IgD-negative memory B cell (primary cell): ENCODE data around the gene SMARCC1. TPM values are rescaled to one million over a fixed set of nuclear protein-coding genes. Genes with fewer than 3 reads are reported as not detected.
A peak's percentile ranks its signal among the peaks of the same experiment; 100 is the strongest.

Source experiments
- H3K27ac Mint-ChIP-seq, 3 donors: one replicate each; pipeline ENCODE4 v1.8.0; 2020 to 2022; ENCODE audit warnings: mild to moderate bottlenecking in 3 of 3, mixed read lengths in 3 of 3, moderate library complexity in 1 of 3
- H3K27me3 Mint-ChIP-seq: one replicate; pipeline ENCODE4 v1.8.0; 2021; ENCODE audit warnings: mixed read lengths
- H3K36me3 Mint-ChIP-seq: one replicate; pipeline ENCODE4 v1.8.0; 2020; ENCODE audit warnings: mild to moderate bottlenecking, mixed read lengths
- H3K4me1 Mint-ChIP-seq, 3 donors: one replicate each; pipeline ENCODE4 v1.8.0; 2020 to 2022; ENCODE audit warnings: mixed read lengths in 3 of 3, mild to moderate bottlenecking in 1 of 3
- H3K4me3 Mint-ChIP-seq, 4 donors: one replicate each; pipeline ENCODE4 v1.8.0; 2020 to 2022; ENCODE audit warnings: mild to moderate bottlenecking in 4 of 4, mixed read lengths in 4 of 4, moderate library complexity in 3 of 4
- H3K9me3 Mint-ChIP-seq, 3 donors: one replicate each; pipeline ENCODE4 v1.8.0; 2020 to 2021; ENCODE audit warnings: mixed read lengths in 3 of 3, mild to moderate bottlenecking in 1 of 3
- polyA plus RNA-seq: library from polyadenylated mRNA; unstranded; fragments of 300-500 nt; fragmentation: Illumina TruSeq; gene quantifications from one replicate; pipeline ENCODE4 v1.2.3, GENCODE V29; 2021

The SMARCC1 gene
- polyA plus RNA-seq, 1 donor from 2014 or later, result 106 TPM

GRCh38 chr3:47586746-47587145, 194.9 kb downstream of the SMARCC1 start:
- peaks cover 10% of the 10 kb centered on the region for H3K36me3 Mint-ChIP-seq
- H3K4me3 Mint-ChIP-seq, result no peak overlapping the region
- H3K9me3 Mint-ChIP-seq, result no peaks in the 10 kb centered on the region
- no peaks in the 10 kb centered on the region for H3K27me3 Mint-ChIP-seq
- H3K27ac Mint-ChIP-seq, result no peak overlapping the region
- no peaks in the 10 kb centered on the region for H3K4me1 Mint-ChIP-seq

- H3K4me3 Mint-ChIP-seq, result no peak overlapping the region
- peaks cover 6% of the 10 kb centered on the region for H3K36me3 Mint-ChIP-seq
- H3K27me3 Mint-ChIP-seq, result peaks cover 12% of the 10 kb centered on the region
- peaks cover 0 to 5% (median 2%) of the 10 kb centered on the region in 3 donors for H3K4me1 Mint-ChIP-seq
- H3K9me3 Mint-ChIP-seq, result no peaks in the 10 kb centered on the region
- peak overlapping the region in 1 of 3 donors; percentile 53 for H3K27ac Mint-ChIP-seq
Observed at GRCh38 chr3:47583320-47584075, 198.2 kb downstream of the SMARCC1 start.

GRCh38 chr3:47581835-47582234, 199.9 kb downstream of the SMARCC1 start:
- H3K9me3 Mint-ChIP-seq, result no peaks in the 10 kb centered on the region
- H3K27ac Mint-ChIP-seq, result peak overlapping the region in 1 of 3 donors; percentile 29
- H3K4me3 Mint-ChIP-seq, result peak overlapping the region in 1 of 4 donors; percentile 50
- H3K36me3 Mint-ChIP-seq, result peaks cover 6% of the 10 kb centered on the region
- peaks cover 15% of the 10 kb centered on the region for H3K27me3 Mint-ChIP-seq
- peaks cover 0 to 5% (median 2%) of the 10 kb centered on the region in 3 donors for H3K4me1 Mint-ChIP-seq

- Mint-ChIP-seq H3K27ac (peak overlapping the region in 1 of 3 donors; percentile 15), H3K36me3 (peaks cover 6% of the 10 kb centered on the region), H3K9me3 (no peaks in the 10 kb centered on the region), H3K4me1 (peaks cover 0 to 5% (median 2%) of the 10 kb centered on the region in 3 donors), H3K27me3 (peaks cover 18% of the 10 kb centered on the region), H3K4me3 (peak overlapping the region in 1 of 4 donors; percentile 50)
Observed at GRCh38 chr3:47581422-47581821, 200.3 kb downstream of the SMARCC1 start.

GRCh38 chr3:47580481-47580880, 201.2 kb downstream of the SMARCC1 start:
- Mint-ChIP-seq H3K9me3 (no peaks in the 10 kb centered on the region), H3K4me3 (peak overlapping the region in 2 of 4 donors; percentile 63 to 75), H3K27ac (peak overlapping the region in 1 of 3 donors; percentile 36), H3K27me3 (peaks cover 19% of the 10 kb centered on the region), H3K4me1 (peaks cover 0 to 5% (median 3%) of the 10 kb centered on the region in 3 donors), H3K36me3 (peaks cover 2% of the 10 kb centered on the region)

GRCh38 chr3:47579875-47580274, 201.8 kb downstream of the SMARCC1 start:
- Mint-ChIP-seq H3K4me1 (peaks cover 0 to 5% (median 3%) of the 10 kb centered on the region in 3 donors), H3K4me3 (peak overlapping the region; percentile 29 to 77 (median 64)), H3K36me3 (peaks cover 1% of the 10 kb centered on the region), H3K27me3 (peaks cover 21% of the 10 kb centered on the region), H3K27ac (peak overlapping the region in 2 of 3 donors; percentile 6 to 36), H3K9me3 (no peaks in the 10 kb centered on the region)

GRCh38 chr3:47578691-47579632, 202.7 kb downstream of the SMARCC1 start, which contains the start of gene CSPG5:
Gene CSPG5 (minus strand): TSS chr3:47578865. CDS start chr3:47578693, 172 bp downstream.
- peak within 1 kb of the TSS in 2 of 3 donors; percentile 6 to 36 for H3K27ac Mint-ChIP-seq
- no peaks in the 10 kb centered on the region for H3K9me3 Mint-ChIP-seq
- peaks cover 21% of the 10 kb centered on the region for H3K27me3 Mint-ChIP-seq
- peaks cover 1% of the 10 kb centered on the region for H3K36me3 Mint-ChIP-seq
- H3K4me1 Mint-ChIP-seq, result peaks cover 0 to 5% (median 3%) of the 10 kb centered on the region in 3 donors
- H3K4me3 Mint-ChIP-seq, result peak within 1 kb of the TSS; percentile 70 to 87 (median 80)

GRCh38 chr3:47578119-47578632, 203.5 kb downstream of the SMARCC1 start:
- H3K27me3 Mint-ChIP-seq, result peaks cover 24% of the 10 kb centered on the region

GRCh38 chr3:47577583-47578118, 204.0 kb downstream of the SMARCC1 start:
- peaks cover 0 to 5% (median 3%) of the 10 kb centered on the region in 3 donors for H3K4me1 Mint-ChIP-seq
- H3K27me3 Mint-ChIP-seq, result peaks cover 29% of the 10 kb centered on the region
- H3K36me3 Mint-ChIP-seq, result peaks cover 1% of the 10 kb centered on the region
- no peaks in the 10 kb centered on the region for H3K9me3 Mint-ChIP-seq
- peak overlapping the region in 3 of 4 donors; percentile 70 to 87 (median 84) for H3K4me3 Mint-ChIP-seq
- H3K27ac Mint-ChIP-seq, result no peak overlapping the region

More at GRCh38 chr3:47578119-47578632, 203.5 kb downstream of the SMARCC1 start:
- Mint-ChIP-seq H3K36me3 (peaks cover 1% of the 10 kb centered on the region), H3K4me1 (peaks cover 0 to 5% (median 3%) of the 10 kb centered on the region in 3 donors), H3K9me3 (no peaks in the 10 kb centered on the region), H3K27ac (no peak overlapping the region), H3K4me3 (peak overlapping the region in 3 of 4 donors; percentile 70 to 87 (median 84))

- peaks cover 21% of the 10 kb centered on the region for H3K27me3 Mint-ChIP-seq
- H3K27ac Mint-ChIP-seq, result no peak overlapping the region
- H3K9me3 Mint-ChIP-seq, result no peaks in the 10 kb centered on the region
- peak overlapping the region in 1 of 4 donors; percentile 34 for H3K4me3 Mint-ChIP-seq
- H3K36me3 Mint-ChIP-seq, result no peaks in the 10 kb centered on the region
- H3K4me1 Mint-ChIP-seq, result peaks cover 0 to 1% (median 0%) of the 10 kb centered on the region in 3 donors
Observed at GRCh38 chr3:47573190-47574172, 208.2 kb downstream of the SMARCC1 start.

- Mint-ChIP-seq H3K36me3 (no peaks in the 10 kb centered on the region), H3K27ac (no peak overlapping the region), H3K4me3 (peak overlapping the region in 1 of 4 donors; percentile 71), H3K4me1 (peaks cover 0 to 3% (median 1%) of the 10 kb centered on the region in 3 donors), H3K9me3 (peaks cover 0 to under 1% (median 0%) of the 10 kb centered on the region in 3 donors), H3K27me3 (peaks cover 17% of the 10 kb centered on the region)
Observed at GRCh38 chr3:47571391-47572175, 210.1 kb downstream of the SMARCC1 start.

GRCh38 chr3:47568901-47569300, 212.8 kb downstream of the SMARCC1 start:
- Mint-ChIP-seq H3K36me3 (no peaks in the 10 kb centered on the region), H3K4me1 (peaks cover 0 to 3% (median 0%) of the 10 kb centered on the region in 3 donors), H3K27me3 (peaks cover 13% of the 10 kb centered on the region), H3K9me3 (peaks cover 0 to 2% (median 0%) of the 10 kb centered on the region in 3 donors), H3K4me3 (no peak overlapping the region), H3K27ac (no peak overlapping the region)

- Mint-ChIP-seq H3K9me3 (peaks cover 0 to 2% (median 0%) of the 10 kb centered on the region in 3 donors), H3K36me3 (no peaks in the 10 kb centered on the region), H3K4me1 (peaks cover 0 to 3% (median 0%) of the 10 kb centered on the region in 3 donors), H3K27me3 (peaks cover 5% of the 10 kb centered on the region), H3K27ac (no peak overlapping the region), H3K4me3 (no peak overlapping the region)
Observed at GRCh38 chr3:47567149-47567548, 214.5 kb downstream of the SMARCC1 start.
